Measurements from ENCODE around the gene AMOTL1.

The AMOTL1 gene

DNA sequence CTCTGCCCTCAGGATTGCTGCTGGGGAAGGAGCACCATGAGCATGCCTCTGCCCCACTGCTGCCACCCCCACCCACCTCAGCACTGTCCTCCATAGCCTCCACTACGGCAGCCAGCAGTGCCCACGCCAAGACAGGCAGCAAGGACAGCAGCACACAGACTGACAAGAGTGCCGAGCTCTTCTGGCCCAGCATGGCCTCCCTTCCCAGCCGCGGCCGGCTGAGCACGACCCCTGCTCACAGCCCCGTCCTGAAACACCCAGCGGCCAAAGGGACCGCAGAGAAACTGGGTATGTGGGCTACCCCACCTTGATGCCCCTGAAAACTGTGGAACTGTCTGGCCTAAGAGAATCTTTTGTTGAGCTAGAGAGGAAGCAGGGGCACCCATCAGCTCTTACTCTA is 101.0 kb downstream of the AMOTL1 start:
- Histone ChIP-seq H3K27me3 (ENCODE audit: insufficient read depth, low read depth, severe bottlenecking) (no peaks in the 10 kb centered on the region), H3K9me3 (ENCODE audit: severe bottlenecking) (no peaks in the 10 kb centered on the region), H3K27ac (no peak overlapping the region), H3K4me3 (ENCODE audit: low read depth, low read length) (no peak overlapping the region), H3K36me3 (peaks cover 84% of the 10 kb centered on the region)
- DNase-seq, result no peak
- TF ChIP-seq, protein P1, sequence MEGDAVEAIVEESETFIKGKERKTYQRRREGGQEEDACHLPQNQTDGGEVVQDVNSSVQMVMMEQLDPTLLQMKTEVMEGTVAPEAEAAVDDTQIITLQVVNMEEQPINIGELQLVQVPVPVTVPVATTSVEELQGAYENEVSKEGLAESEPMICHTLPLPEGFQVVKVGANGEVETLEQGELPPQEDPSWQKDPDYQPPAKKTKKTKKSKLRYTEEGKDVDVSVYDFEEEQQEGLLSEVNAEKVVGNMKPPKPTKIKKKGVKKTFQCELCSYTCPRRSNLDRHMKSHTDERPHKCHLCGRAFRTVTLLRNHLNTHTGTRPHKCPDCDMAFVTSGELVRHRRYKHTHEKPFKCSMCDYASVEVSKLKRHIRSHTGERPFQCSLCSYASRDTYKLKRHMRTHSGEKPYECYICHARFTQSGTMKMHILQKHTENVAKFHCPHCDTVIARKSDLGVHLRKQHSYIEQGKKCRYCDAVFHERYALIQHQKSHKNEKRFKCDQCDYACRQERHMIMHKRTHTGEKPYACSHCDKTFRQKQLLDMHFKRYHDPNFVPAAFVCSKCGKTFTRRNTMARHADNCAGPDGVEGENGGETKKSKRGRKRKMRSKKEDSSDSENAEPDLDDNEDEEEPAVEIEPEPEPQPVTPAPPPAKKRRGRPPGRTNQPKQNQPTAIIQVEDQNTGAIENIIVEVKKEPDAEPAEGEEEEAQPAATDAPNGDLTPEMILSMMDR (IDR thresholded peaks at IDR 0.05; ENCODE audit: low read depth, low read length), result no peak

DNA sequence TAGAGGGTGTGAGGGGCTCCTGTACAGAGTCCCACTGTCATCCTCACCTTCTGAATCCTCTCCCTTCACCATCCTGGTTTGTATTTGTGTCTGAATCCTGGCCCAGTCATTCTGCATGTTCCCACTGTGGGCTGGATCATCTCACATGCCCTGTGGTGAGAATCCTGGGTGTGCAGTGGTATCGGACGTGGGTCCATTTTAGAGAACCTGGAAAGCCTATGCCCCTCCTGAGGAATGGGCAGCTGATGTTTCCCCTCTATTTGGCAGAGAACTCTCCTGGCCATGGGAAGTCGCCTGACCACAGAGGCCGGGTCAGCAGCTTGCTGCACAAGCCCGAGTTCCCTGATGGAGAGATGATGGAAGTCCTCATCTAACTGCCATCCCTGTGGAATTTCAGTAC is 102.3 kb downstream of the AMOTL1 start:
- no peak for DNase-seq
- TF ChIP-seq, protein P1 (IDR thresholded peaks at IDR 0.05; ENCODE audit: low read depth, low read length), result no peak
- Histone ChIP-seq H3K36me3 (peaks cover 83% of the 10 kb centered on the region), H3K4me3 (ENCODE audit: low read depth, low read length) (no peak overlapping the region), H3K9me3 (ENCODE audit: severe bottlenecking) (no peaks in the 10 kb centered on the region), H3K27ac (no peak overlapping the region), H3K27me3 (ENCODE audit: insufficient read depth, low read depth, severe bottlenecking) (no peaks in the 10 kb centered on the region)

DNA sequence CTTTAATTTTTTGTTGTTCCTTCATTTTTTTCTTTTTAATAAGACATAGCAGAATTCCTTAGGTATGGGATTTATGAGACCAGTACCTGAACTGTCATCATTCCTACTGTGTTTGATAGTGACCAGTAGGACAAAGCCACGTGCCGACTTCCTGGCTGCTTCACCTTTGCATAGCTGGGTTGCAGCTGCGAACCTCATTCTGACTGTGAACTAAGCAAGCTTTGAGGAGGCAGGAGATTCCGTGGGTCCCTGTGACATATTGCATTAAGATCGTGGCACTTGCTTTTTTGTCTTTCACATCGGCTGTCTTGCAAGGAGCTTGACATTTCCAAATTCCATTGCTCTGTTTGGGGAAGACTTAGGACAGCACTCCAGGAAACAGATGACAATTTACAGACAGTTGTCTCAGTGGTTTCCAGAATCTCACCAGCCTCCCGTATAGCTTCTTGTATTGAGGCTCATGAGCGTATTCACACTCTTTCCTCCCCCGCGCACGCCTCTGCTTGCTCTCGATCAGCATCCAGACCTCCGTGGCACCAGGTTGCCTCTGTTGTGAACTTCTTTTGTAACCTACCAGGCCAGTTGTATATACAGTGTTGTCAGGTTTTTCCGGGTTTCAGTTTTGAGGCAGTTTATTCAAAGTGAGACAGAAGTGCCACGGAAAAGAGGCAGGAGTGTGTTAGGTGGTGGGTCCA is 103.5 kb downstream of the AMOTL1 start:
- H3K36me3 ChIP-seq, result peaks cover 85% of the 10 kb centered on the region
- no peak overlapping the region for H3K27ac ChIP-seq
- H3K27me3 ChIP-seq (ENCODE audit: insufficient read depth, low read depth, severe bottlenecking), result no peaks in the 10 kb centered on the region
- no peak overlapping the region for H3K4me3 ChIP-seq (ENCODE audit: low read depth, low read length)
- TF ChIP-seq, protein P1 (IDR thresholded peaks at IDR 0.05; ENCODE audit: low read depth, low read length), result no peak
- no peaks in the 10 kb centered on the region for H3K9me3 ChIP-seq (ENCODE audit: severe bottlenecking)
- DNase-seq, result no peak

DNA sequence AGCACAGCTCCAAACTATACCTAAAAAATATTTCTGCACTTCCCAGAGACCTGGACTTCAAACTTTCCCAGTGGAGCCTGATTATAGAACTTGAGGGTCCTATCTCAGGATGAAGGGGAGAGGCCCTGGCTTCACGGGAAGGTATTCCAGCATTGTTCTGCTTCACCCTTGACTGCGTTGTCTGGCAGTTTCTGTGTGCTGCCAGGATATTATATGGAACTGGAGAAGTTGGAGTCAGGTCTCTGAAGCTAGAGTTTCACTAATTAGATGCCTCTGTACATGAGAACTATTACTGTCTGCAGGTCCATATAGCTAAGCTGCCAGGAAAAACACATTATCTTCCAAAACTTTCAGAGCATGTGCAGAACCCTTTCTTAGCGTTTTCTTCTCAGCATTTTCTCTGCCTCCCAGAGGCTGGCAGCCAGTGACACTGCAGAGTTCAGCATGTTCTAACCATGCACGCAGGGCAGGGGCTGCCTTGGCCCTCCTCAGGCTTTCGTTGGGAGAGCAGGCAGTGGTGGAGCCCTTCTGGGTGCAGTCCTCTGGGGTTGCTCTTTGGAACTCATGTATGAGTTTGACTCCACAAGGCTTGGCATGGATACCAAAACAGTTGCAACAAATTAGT is 105.9 kb downstream of the AMOTL1 start:
- no peak overlapping the region for H3K27ac ChIP-seq
- no peak for DNase-seq
- H3K9me3 ChIP-seq (ENCODE audit: severe bottlenecking), result no peaks in the 10 kb centered on the region
- peaks cover 82% of the 10 kb centered on the region for H3K36me3 ChIP-seq
- H3K27me3 ChIP-seq (ENCODE audit: insufficient read depth, low read depth, severe bottlenecking), result no peaks in the 10 kb centered on the region
- H3K4me3 ChIP-seq (ENCODE audit: low read depth, low read length), result no peak overlapping the region
- TF ChIP-seq, protein P1 (IDR thresholded peaks at IDR 0.05; ENCODE audit: low read depth, low read length), result no peak

DNA sequence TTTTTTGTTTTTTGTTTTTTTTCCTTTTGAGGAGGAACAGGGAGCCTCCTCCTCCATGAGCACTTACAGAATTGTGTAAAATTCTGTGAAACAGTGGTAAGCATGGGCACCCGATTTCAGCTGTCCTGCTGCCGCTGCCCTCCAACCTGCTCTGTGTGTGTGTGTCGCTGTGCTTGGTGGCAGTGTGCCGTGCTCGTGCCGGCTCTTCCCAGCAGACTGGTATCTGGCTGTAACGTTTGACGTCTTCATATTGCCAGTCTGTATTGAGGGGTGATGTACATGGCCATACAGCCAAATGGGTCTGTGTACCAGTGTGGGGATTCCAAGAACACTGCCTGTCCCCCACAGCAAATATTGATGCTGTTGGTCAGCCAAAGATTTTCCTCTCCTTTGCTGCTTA is 108.1 kb downstream of the AMOTL1 start:
- no peak overlapping the region for H3K4me3 ChIP-seq (ENCODE audit: low read depth, low read length)
- peaks cover 69% of the 10 kb centered on the region for H3K36me3 ChIP-seq
- no peaks in the 10 kb centered on the region for H3K27me3 ChIP-seq (ENCODE audit: insufficient read depth, low read depth, severe bottlenecking)
- no peaks in the 10 kb centered on the region for H3K9me3 ChIP-seq (ENCODE audit: severe bottlenecking)
- DNase-seq, result no peak
- TF ChIP-seq, protein P1 (IDR thresholded peaks at IDR 0.05; ENCODE audit: low read depth, low read length), result no peak
- no peak overlapping the region for H3K27ac ChIP-seq
